Measurements from ENCODE around the gene SRPRB.

DNA sequence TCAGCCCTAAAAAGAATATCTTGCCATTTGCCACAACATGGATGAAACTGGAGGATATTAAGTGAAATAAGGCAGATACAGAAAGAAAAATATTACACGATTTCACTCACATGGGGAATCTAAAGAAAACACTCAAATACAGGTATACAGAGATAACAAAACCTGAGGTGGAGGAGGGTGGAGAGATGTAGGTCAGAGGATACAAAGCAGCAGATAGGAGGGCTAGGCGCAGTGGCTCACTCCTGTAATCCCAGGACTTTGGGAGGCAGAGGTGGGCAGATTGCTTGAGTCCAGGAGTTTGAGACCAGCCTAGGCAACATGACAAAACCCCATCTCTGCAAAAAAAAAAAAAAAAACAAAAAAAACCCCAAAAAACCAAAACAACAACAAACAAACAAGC lies 23.2 kb upstream of the SRPRB start:
- TF ChIP-seq, protein P1, sequence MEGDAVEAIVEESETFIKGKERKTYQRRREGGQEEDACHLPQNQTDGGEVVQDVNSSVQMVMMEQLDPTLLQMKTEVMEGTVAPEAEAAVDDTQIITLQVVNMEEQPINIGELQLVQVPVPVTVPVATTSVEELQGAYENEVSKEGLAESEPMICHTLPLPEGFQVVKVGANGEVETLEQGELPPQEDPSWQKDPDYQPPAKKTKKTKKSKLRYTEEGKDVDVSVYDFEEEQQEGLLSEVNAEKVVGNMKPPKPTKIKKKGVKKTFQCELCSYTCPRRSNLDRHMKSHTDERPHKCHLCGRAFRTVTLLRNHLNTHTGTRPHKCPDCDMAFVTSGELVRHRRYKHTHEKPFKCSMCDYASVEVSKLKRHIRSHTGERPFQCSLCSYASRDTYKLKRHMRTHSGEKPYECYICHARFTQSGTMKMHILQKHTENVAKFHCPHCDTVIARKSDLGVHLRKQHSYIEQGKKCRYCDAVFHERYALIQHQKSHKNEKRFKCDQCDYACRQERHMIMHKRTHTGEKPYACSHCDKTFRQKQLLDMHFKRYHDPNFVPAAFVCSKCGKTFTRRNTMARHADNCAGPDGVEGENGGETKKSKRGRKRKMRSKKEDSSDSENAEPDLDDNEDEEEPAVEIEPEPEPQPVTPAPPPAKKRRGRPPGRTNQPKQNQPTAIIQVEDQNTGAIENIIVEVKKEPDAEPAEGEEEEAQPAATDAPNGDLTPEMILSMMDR (IDR thresholded peaks at IDR 0.05; ENCODE audit: poor library complexity, severe bottlenecking) = no peak
- TF ChIP-seq POLR2AphosphoS5 (IDR thresholded peaks at IDR 0.05) (no peak), EP300 (conservative IDR thresholded peaks at IDR 0.05; ENCODE audit: poor library complexity, severe bottlenecking) (no peak), SMC3 (conservative IDR thresholded peaks at IDR 0.05; ENCODE audit: poor library complexity) (no peak), TAF1 (IDR thresholded peaks at IDR 0.05; ENCODE audit: low read depth) (no peak)

Data from neural cell (in vitro differentiated cells).